OCI-LY3 (cell line): ENCODE results near the gene EPYC.

Experiments used
- H2AFZ ChIP-seq: fragments of 200-600, 300-600 bp; shearing (Covaris generic); 2 replicates; pipeline ENCODE4 v1.6.0; 2014; ENCODE audit warnings: antibody characterized with exemption, low read depth, low read length
- H3K27ac ChIP-seq: fragments of 200-600, 300-600 bp; sonication (generic); 2 replicates; pipeline ENCODE4 v1.5.1; 2014; ENCODE audit warnings: mild to moderate bottlenecking, low read length, moderate library complexity, mixed read lengths
- H3K27me3 ChIP-seq: fragments of 200-600, 300-600 bp; sonication (generic); 2 replicates; pipeline ENCODE4 v1.6.1; 2014; ENCODE audit warnings: low read depth, low read length, mixed read lengths
- H3K36me3 ChIP-seq: fragments of 200-600, 300-600 bp; sonication (generic); replicated peaks from 2 replicates; pipeline ENCODE3; 2014; ENCODE audit warnings: low read depth, low read length, mixed read lengths
- H3K4me1 ChIP-seq: fragments of 300-600, 200-600 bp; sonication (generic); 2 replicates; pipeline ENCODE4 v1.6.1; 2014; ENCODE audit warnings: low read length, mixed read lengths
- H3K4me2 ChIP-seq: fragments of 200-600, 300-600 bp; sonication (generic); 2 replicates; pipeline ENCODE4 v1.6.1; 2014; ENCODE audit warnings: low read length, mixed read lengths
- H3K4me3 ChIP-seq: fragments of 300-600, 200-600 bp; sonication (generic); 2 replicates; pipeline ENCODE4 v1.5.1; 2014; ENCODE audit warnings: antibody characterized with exemption, mild to moderate bottlenecking, low read length, moderate library complexity
- H3K79me2 ChIP-seq: fragments of 300-600, 200-600 bp; shearing (Covaris generic); 2 replicates; pipeline ENCODE4 v1.6.1; 2014; ENCODE audit warnings: mild to moderate bottlenecking, low read length, mixed read lengths
- H3K9ac ChIP-seq: fragments of 300-600, 200-600 bp; shearing (Covaris generic); 2 replicates; pipeline ENCODE4 v1.6.0; 2014; ENCODE audit warnings: mild to moderate bottlenecking, low read length, moderate library complexity
- H3K9me3 ChIP-seq: fragments of 200-600, 300-600 bp; shearing (Covaris generic); 2 replicates; pipeline ENCODE4 v1.6.1; 2014; ENCODE audit warnings: low read length, mixed read lengths; ENCODE audit not compliant: insufficient read depth
- H4K20me1 ChIP-seq: fragments of 200-600, 300-600 bp; sonication (generic); 2 replicates; pipeline ENCODE4 v1.6.1; 2016; ENCODE audit warnings: low read length, mixed read lengths; ENCODE audit not compliant: insufficient read depth
- CTCF ChIP-seq: fragments of 200-600, 300-600 bp; sonication (generic); IDR thresholded peaks from 2 replicates; pipeline ENCODE4 v1.5.1; 2014; ENCODE audit warnings: antibody characterized with exemption, low read length, low read depth
- EZH2phosphoT487 ChIP-seq: fragments of 200-600 bp; shearing (Covaris generic); IDR thresholded peaks from 2 replicates; pipeline ENCODE4 v1.6.1; 2018; ENCODE audit warnings: antibody characterized with exemption, mixed run types, low read depth

Gene EPYC

GRCh38 chr12:90917431-90917830, 87.3 kb downstream of the EPYC start:
- Histone ChIP-seq H3K4me3 (no peak overlapping the region), H3K9ac (no peak overlapping the region), H3K27me3 (no peaks in the 10 kb centered on the region), H3K4me2 (no peak overlapping the region), H3K9me3 (no peaks in the 10 kb centered on the region), H3K27ac (no peak overlapping the region), H4K20me1 (no peaks in the 10 kb centered on the region), H3K79me2 (no peaks in the 10 kb centered on the region), H3K4me1 (peaks cover 8% of the 10 kb centered on the region), H2AFZ (no peak overlapping the region), H3K36me3 (no peaks in the 10 kb centered on the region)
- TF ChIP-seq CTCF (no peak), EZH2phosphoT487 (no peak)

- Histone ChIP-seq H3K9me3 (no peaks in the 10 kb centered on the region), H3K9ac (no peak overlapping the region), H2AFZ (no peak overlapping the region), H3K36me3 (no peaks in the 10 kb centered on the region), H3K4me2 (no peak overlapping the region), H3K79me2 (no peaks in the 10 kb centered on the region), H4K20me1 (no peaks in the 10 kb centered on the region), H3K4me1 (peaks cover 8% of the 10 kb centered on the region), H3K4me3 (no peak overlapping the region), H3K27me3 (no peaks in the 10 kb centered on the region), H3K27ac (no peak overlapping the region)
- TF ChIP-seq EZH2phosphoT487 (no peak), CTCF (no peak)
These were observed 88.3 kb downstream of the EPYC start for GRCh38 chr12:90916516-90916915.

- Histone ChIP-seq H3K4me3 (no peak overlapping the region), H3K4me1 (peaks cover 8% of the 10 kb centered on the region), H3K27ac (no peak overlapping the region), H4K20me1 (no peaks in the 10 kb centered on the region), H3K79me2 (no peaks in the 10 kb centered on the region), H3K9ac (no peak overlapping the region), H3K9me3 (no peaks in the 10 kb centered on the region), H3K27me3 (no peaks in the 10 kb centered on the region), H2AFZ (no peak overlapping the region), H3K36me3 (no peaks in the 10 kb centered on the region), H3K4me2 (no peak overlapping the region)
- TF ChIP-seq EZH2phosphoT487, result no peak
- no peak for TF ChIP-seq CTCF
These were observed 89.4 kb downstream of the EPYC start for GRCh38 chr12:90915353-90915752.
